ENCODE measurements around the gene IRGQ.

The IRGQ gene

DNA sequence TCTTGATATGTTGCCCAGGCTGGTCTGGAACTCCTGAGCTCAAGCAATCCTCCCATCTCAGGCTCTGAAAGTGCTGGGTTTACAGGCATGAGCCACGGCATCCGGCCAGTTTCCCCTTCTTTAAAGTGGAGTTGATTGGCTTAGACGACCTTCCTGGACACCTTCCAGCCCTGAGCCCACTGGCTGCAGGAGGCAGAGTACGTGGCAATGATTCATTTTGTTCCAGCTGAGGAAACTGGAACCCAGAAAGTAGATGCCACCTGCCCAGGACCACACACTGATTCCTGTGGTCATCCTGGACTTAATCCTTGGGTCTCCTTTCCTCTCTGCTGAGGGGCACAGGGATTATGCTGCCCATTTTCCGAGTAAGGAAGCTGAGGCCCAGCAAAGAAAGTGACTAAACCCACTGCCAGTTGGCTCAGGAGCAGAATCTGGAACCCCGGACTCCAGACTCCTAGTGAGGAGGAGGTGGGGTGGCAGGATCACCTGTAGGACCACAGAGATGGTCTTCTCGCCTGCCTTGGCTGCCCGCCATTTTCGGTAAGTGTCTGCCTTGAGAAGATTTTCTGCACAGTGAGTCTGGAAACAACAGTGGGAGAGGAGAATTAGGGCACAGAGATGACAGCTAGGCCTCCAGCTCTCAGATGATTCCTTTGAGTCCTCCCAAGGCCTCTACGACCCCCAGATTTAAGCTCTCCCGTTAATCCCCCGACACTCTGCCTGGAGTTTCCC, 21.3 kb downstream of the IRGQ start:
- H3K4me3 ChIP-seq (ENCODE audit: control insufficient read depth, low read depth, low read length) = peak overlapping the region; percentile 97
- TF ChIP-seq CTCF (conservative IDR thresholded peaks at IDR 0.05; ENCODE audit: control insufficient read depth, insufficient read depth, low read depth, low read length) = no peak
- DNase-seq (ENCODE audit: low read depth) = peak; percentile 55

- no peak overlapping the region for H3K4me3 ChIP-seq (ENCODE audit: control insufficient read depth, low read depth, low read length)
- TF ChIP-seq CTCF (conservative IDR thresholded peaks at IDR 0.05; ENCODE audit: control insufficient read depth, insufficient read depth, low read depth, low read length) = no peak
- no peak for DNase-seq (ENCODE audit: low read depth)
Observed at GRCh38 chr19:43572171-43572588, 23.8 kb downstream of the IRGQ start.

DNA sequence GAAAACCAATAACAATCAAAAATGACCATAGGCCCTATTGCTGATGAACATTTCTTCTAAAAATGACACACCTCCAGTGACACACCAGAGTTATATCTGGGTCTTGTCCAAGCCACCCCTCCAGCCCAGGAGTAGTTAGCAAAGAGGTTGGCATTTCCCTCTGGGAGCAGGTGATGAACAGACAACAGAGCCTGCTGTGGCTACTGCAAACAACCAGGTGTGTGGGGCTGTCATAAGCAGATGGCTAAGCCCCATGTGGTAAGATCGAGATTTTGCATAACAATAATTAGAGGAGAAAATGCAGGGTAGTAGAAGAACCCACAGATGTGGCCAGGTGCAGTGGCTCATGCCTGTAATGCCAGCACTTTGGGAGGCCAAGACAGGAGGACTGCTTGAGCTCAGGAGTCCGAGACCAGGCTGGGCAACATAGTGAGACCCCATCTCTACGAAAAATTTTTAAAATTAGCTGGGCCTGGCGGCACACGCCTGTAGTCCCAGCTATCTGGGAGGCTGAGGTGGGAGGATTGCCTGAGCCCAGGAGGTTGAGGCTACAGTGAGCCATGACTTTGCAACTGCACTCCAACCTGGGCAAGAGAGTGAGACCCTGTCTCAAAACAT, 25.7 kb downstream of the IRGQ start:
- H3K4me3 ChIP-seq (ENCODE audit: control insufficient read depth, low read depth, low read length) = no peak overlapping the region
- no peak for DNase-seq (ENCODE audit: low read depth)
- no peak for TF ChIP-seq CTCF (conservative IDR thresholded peaks at IDR 0.05; ENCODE audit: control insufficient read depth, insufficient read depth, low read depth, low read length)

GRCh38 chr19:43569657-43570056, 26.3 kb downstream of the IRGQ start:
- no peak for TF ChIP-seq CTCF (conservative IDR thresholded peaks at IDR 0.05; ENCODE audit: control insufficient read depth, insufficient read depth, low read depth, low read length)
- DNase-seq (ENCODE audit: low read depth) = no peak
- no peak overlapping the region for H3K4me3 ChIP-seq (ENCODE audit: control insufficient read depth, low read depth, low read length)

DNA sequence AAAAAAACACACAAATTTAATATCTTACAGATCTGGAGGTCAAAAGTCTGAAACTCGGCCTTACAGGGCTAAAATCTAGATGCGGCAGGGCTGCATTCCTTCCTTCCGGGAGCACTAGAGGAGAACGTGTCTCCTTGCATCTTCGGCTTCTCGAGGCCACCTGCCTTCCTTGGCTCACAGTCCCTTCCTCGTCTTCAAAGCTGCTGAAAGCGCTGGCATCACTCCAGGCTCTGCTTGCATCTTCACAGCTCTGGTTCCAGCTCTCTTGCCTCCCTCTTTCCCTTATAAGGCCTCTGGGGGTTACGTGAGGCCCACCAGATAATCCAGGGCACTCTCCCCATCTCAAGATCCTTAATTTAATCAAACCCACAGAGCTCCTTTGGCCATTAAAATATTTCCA, 31.1 kb downstream of the IRGQ start:
- no peak for TF ChIP-seq CTCF (conservative IDR thresholded peaks at IDR 0.05; ENCODE audit: control insufficient read depth, insufficient read depth, low read depth, low read length)
- no peak overlapping the region for H3K4me3 ChIP-seq (ENCODE audit: control insufficient read depth, low read depth, low read length)
- no peak for DNase-seq (ENCODE audit: low read depth)

- no peak for TF ChIP-seq CTCF (conservative IDR thresholded peaks at IDR 0.05; ENCODE audit: control insufficient read depth, insufficient read depth, low read depth, low read length)
- no peak for DNase-seq (ENCODE audit: low read depth)
- no peak overlapping the region for H3K4me3 ChIP-seq (ENCODE audit: control insufficient read depth, low read depth, low read length)
Observed at GRCh38 chr19:43563816-43564457, 32.0 kb downstream of the IRGQ start.

Data from fibroblast of mammary gland (primary cell).